Stimulated activated CD8-positive, alpha-beta memory T cell treated with anti-CD3 and anti-CD28 coated beads, Interleukin-4, amount 100 ng/mL, for 48 hours (primary cell): ENCODE results near the gene CCDC92B.

ENCODE experiments used
- DNase-seq: peaks from one replicate; pipeline ENCODE4 v3.0.0-alpha.2; 2020

Gene CCDC92B

DNA sequence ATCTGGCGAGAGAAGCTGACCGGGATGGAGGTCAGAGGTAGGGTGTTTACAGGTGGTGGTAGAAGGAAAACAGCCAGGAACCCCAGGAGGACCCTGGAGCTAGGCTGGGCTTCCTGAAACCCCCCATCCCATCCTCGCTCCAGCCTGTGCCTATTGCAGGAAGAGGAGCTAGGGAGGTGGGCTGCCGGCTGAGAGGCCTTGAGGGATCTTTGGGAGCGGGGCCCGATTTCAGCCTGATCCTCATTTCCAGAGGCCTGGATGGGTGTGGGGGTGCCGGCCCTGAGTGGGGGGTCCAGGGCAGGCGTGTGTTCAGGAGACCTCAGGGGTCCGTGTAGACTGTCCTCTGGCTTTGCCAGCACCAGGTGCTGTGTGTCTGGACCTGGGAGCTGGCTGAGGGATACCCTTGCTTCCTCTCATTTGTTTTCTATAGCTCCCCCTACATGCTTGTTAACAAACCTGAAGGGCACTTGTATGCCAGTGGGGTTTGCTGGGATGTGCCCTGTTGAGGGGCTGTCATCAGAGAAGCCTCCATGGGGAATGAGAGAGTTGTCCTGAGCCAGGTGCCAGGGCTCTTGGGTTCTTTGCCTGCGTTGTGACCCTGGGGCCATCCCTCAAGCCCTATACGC is 27.9 kb upstream of the CCDC92B start:
- DNase-seq, result no peak

GRCh38 chr17:2776589-2777241 is 27.3 kb upstream of the CCDC92B start:
- DNase-seq, result no peak

DNA sequence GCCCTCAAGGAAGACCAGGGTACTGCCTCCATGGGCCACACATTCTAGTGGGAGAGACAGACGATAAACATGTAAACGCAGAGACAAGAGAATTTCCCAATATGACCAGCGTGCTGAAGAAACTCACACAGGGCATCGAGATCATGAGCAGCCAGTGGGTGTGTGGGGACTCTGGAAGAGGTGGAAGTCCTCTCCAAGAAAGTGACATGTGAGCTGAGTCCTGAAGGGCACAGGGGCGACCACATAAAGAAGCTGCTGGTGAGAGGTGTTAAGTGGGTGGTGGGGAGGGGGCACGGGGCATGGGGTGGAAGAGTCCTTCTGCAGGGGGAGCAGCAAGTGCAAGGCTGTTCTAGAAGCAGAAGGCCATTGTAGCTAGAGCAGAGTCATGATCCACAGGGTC is 25.8 kb upstream of the CCDC92B start:
- DNase-seq, result no peak

DNA sequence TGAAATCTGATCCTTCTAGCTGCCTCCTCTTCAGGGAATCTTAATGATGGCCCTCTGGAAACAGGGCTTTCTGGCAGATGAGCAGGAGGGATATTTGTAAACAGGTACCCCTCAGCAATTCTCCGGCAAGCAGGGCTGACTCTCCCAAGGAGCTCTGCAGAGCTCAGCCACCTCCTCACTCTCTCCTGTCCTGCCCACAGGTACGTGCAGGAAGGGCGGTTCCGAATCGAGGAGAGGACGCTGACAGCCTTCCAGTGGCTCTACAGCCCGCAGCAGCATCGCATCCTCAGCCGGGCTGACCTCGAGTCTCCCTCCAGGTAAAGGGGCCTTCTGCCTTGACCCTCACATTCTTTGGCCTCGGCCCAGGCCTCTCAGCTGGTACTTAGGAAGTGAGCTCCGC is 20.7 kb upstream of the CCDC92B start:
- DNase-seq, result no peak

GRCh38 chr17:2758870-2759269 is 9.4 kb upstream of the CCDC92B start:
- DNase-seq, result no peak

- DNase-seq, result no peak
These were observed 6.7 kb upstream of the CCDC92B start for GRCh38 chr17:2755891-2756724.

- no peak for DNase-seq
These were observed 2.0 kb upstream of the CCDC92B start for GRCh38 chr17:2751491-2751890.

DNA sequence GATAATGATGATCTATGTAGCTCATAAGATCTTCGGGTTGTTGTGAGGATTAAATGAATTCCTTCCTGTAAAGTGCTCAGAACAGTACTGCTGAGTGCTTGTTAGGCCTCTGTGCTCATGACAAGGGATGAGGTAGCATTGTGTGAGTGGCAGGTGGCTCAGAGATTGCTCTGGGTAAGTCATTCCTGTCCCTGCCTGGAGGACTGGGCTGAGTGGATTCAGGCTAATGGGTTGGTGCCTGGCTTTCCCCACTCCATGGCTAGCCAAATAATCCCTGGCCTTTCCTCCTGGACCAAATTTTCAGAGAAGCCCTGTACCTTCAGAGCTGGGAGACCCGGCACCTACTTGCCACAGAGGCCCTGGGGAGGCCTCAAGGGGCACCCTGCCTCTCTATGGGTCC is 1.3 kb upstream of the CCDC92B start:
- DNase-seq, result no peak

DNA sequence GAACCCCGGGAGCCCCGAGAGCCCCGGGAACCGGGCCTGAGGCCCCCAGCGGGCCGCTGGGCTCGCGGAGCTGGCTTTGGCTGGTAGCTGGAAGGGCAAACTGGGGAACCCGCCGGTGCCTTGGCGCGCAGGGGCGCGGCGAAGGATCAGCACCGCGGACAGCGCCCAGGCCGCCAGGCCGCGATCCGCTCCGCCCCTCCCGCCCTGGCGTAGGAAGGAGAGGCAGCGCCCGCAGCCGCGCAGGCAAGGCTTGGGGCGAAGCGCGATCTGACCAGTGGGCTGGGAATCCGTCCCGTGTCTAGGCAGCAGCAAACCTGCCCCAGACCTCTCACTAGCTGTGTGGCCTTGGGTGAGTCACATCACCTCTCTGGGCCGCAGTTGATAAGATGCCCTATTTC is 331 bp upstream of the CCDC92B start:
- peak; percentile 83 for DNase-seq

GRCh38 chr17:2745317-2746037 is 4.0 kb downstream of the CCDC92B start:
- no peak for DNase-seq

- DNase-seq, result no peak
These were observed 11.8 kb downstream of the CCDC92B start for GRCh38 chr17:2737693-2738092.

GRCh38 chr17:2736956-2737355 is 12.5 kb downstream of the CCDC92B start:
- no peak for DNase-seq

- DNase-seq, result no peak
These were observed 13.6 kb downstream of the CCDC92B start for GRCh38 chr17:2735896-2736295.

DNA sequence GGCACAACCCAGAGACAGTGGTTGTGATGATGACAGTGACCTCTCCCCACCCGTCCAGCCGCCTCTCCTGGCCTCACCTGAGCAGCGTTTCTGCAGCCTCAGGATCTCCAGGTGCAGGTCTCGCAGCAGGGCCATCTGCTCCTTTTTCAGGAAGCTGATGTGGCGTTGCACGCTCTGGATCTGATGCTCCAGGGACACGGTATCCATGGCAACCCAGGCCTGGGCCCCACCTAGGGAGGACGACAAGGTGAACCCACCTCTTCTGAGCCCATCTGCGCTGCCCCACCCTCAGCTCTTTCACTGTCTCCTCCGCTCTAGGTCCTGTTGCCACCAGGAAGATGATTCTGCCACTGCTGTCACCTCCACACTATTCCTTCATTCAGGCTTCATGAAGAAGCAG is 14.5 kb downstream of the CCDC92B start:
- no peak for DNase-seq

- DNase-seq, result no peak
These were observed 17.6 kb downstream of the CCDC92B start for GRCh38 chr17:2731807-2732206.

DNA sequence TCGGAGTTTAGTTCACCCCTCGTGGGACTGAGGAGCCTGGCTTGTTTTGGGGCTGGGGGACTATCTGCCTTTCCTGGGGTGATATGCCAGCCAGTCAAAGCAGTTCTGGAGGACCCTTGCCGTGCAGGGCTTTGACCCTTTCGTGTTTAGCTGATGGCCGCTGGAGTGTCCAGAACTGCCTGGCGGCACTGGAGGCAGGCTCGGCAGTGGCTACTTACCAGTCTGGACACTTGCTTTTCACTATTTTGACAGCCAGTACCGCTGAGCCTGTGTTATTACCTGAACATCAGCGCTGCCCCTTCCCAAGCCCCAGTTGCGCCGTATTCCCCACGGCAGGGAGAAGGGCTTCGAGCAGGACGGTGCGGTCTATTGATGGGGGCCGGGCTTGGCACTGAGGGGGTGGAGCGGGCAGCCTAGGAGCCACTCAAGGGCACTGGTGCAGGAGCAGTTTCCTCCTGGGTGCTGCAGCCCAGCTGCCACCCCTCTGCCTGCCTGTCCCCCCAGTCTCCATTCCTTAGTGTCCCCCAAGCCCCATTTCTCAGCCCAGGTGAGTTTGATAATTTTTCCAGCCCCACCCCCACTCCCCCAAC is 18.6 kb downstream of the CCDC92B start:
- no peak for DNase-seq

GRCh38 chr17:2724784-2725164 is 24.7 kb downstream of the CCDC92B start:
- peak; percentile 56 for DNase-seq

DNA sequence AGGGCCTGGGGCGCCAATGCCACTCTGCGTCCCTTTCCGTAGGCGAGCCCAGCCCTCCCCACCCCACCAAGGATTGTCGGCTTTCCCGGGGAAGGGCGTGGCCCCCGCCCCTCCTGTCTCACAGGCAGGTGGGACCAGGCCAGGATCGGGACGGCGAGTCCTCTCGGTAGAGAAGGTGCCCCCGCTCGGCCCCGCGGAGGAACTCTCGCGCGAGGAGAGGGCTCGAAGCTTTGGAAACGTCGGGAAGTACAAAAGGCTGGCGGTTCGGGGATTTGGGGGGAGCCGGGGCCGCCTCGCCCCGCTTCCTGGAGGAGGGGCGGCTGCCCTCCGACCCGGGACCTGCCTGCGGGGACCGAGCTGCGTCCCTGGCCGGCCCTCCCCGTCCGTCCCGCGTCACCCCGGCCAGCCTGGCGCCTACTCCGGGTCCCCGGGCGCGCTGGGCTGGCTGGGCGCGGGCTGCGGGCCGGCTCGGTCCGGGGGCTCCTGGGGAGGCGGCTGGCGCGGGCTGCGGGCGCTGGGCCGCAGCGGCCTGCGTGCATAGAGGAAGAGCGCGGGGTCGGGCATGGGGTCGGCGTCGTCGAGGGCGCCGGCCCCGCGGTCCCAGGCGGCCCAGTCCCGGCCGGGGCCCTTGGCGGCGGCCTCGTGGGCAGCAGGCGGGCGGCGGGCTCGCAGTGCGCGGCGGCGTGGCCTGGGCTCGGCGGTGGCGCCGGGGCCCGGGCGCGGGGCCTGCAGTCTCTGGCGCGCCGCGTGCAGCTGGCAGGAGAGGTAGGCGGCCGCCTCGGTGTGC is 25.3 kb downstream of the CCDC92B start:
- DNase-seq, result peak; percentile 33

DNA sequence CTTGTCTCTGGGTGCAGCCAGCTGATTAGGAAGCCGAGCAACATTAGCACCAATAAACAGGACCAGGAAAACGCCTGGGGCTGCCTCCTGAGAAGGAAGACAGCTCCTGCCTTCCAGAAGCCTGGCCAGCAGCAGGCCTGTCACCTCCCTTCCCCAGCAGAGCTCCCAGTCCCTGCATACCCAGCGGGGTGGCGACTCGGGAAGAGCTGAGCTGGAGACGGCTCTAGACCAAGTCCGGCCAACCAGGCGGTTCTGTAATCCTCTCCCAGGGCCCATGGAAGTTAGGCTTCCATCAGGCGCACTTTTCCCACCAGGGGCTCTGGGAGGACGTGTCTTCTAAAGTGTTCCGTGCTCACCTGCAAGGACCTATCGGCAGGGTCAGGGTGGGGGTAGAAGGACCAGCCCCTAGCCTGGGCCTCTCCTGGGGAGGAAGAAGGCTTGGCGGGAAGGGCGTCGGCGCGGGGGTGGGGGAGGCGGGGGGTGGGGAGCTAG is 25.9 kb downstream of the CCDC92B start:
- DNase-seq, result no peak

- no peak for DNase-seq
These were observed 26.8 kb downstream of the CCDC92B start for GRCh38 chr17:2722611-2723010.

DNA sequence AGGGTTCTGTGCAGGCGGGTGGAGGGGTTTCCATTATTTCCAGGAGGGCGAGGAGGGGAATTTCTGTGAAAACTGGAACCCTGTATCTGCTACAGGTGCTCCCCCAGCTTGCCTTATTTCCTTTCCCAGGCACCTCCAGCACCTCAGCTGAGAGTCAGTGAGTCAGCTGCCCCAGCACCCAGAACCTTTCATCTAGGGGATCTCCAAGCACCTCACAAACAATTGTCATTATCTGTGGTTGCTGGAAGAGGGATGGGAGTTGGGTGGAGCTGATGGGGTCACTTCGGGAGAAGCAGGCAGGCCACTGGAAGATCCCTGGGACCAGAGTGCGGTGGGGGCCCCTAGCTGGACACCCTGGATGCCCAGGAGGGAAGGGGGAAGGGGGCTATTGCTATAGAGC is 27.8 kb downstream of the CCDC92B start:
- DNase-seq, result no peak

- DNase-seq, result no peak
These were observed 29.6 kb downstream of the CCDC92B start for GRCh38 chr17:2719861-2720260.
